Right lobe of liver (tissue), 4 donors: ENCODE data around the gene GNG4.

Experiments used
- POLR2A ChIP-seq: fragments of 450-650 bp; IDR thresholded peaks from one replicate; pipeline ENCODE4 v1.6.1; 2017; ENCODE audit warnings: antibody characterized with exemption, mild to moderate bottlenecking
- TF ChIP-seq, protein P1 (sequence below), 4 donors: fragments of 200-600 bp in 3 of 4; fragments of 450-650 bp in 1 of 4; IDR thresholded peaks; one replicate each; pipeline versions ENCODE4 v1.5.1 to v1.8.0; 2016 to 2022; ENCODE audit warnings: antibody characterized with exemption in 4 of 4, mild to moderate bottlenecking in 2 of 4
- donor health status: DM: no; HTN: no; CAD: no.
- donor health status: DM: no; HTN: no; CAD: no.
- donor health status: DM: no; HTN: yes; CAD: no.

DNA sequence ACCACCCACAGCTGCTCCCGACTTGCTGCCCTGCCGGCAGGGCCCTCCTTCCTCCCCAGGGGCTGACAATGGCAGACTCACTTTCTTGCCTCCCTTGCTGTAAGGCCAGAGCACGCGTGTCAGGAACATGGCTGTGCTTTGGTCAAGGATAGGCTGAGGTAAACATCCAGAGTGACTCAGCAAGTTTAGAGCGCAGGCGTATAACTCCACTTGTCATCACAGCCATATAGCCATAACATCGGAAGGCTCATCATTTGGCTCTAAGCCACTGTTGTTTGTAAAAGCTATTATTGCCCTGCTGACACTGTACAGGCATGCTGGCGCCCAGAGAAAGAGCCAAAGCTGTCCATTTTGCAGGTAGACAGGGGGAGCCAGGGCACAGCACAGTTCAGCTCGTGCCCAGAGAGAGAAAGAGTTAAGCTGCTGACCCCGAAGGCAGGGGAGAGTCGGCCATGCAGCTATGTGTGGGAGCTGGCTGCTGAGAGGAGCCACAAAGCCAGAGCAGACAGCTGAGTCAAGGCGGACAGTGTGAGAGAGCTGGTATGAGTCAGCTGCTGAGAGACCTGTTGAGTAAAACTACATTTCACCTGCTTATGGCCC, 60.6 kb downstream of the GNG4 start:
- TF ChIP-seq POLR2A: no peak
- TF ChIP-seq, protein P1, sequence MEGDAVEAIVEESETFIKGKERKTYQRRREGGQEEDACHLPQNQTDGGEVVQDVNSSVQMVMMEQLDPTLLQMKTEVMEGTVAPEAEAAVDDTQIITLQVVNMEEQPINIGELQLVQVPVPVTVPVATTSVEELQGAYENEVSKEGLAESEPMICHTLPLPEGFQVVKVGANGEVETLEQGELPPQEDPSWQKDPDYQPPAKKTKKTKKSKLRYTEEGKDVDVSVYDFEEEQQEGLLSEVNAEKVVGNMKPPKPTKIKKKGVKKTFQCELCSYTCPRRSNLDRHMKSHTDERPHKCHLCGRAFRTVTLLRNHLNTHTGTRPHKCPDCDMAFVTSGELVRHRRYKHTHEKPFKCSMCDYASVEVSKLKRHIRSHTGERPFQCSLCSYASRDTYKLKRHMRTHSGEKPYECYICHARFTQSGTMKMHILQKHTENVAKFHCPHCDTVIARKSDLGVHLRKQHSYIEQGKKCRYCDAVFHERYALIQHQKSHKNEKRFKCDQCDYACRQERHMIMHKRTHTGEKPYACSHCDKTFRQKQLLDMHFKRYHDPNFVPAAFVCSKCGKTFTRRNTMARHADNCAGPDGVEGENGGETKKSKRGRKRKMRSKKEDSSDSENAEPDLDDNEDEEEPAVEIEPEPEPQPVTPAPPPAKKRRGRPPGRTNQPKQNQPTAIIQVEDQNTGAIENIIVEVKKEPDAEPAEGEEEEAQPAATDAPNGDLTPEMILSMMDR (IDR thresholded peaks at IDR 0.05): no peak
